Inferior parietal cortex (tissue), 1 donor: ENCODE data around the gene ST8SIA1.

ENCODE experiments used
- DNase-seq: peaks from one replicate; pipeline ENCODE4 v3.0.0-alpha.2; 2016; ENCODE audit errors: extremely low spot score

Gene ST8SIA1

GRCh38 chr12:22283508-22283907 is 51.0 kb downstream of the ST8SIA1 start:
- no peak for DNase-seq

GRCh38 chr12:22283006-22283506 is 51.5 kb downstream of the ST8SIA1 start:
- DNase-seq, result no peak

- DNase-seq, result no peak
Measured at GRCh38 chr12:22282283-22282682, 52.2 kb downstream of the ST8SIA1 start.

- DNase-seq, result no peak
Measured at GRCh38 chr12:22276867-22277266, 57.6 kb downstream of the ST8SIA1 start.

- no peak for DNase-seq
Measured at GRCh38 chr12:22276313-22276712, 58.2 kb downstream of the ST8SIA1 start.

GRCh38 chr12:22275843-22276242 is 58.7 kb downstream of the ST8SIA1 start:
- DNase-seq, result no peak

GRCh38 chr12:22272335-22273151 is 62.0 kb downstream of the ST8SIA1 start:
- DNase-seq, result no peak

- DNase-seq, result no peak
Measured at GRCh38 chr12:22271023-22271422, 63.5 kb downstream of the ST8SIA1 start.

GRCh38 chr12:22268973-22269372 is 65.5 kb downstream of the ST8SIA1 start:
- DNase-seq, result no peak

GRCh38 chr12:22268406-22268805 is 66.1 kb downstream of the ST8SIA1 start:
- no peak for DNase-seq

- DNase-seq, result no peak
Measured at GRCh38 chr12:22266101-22266500, 68.4 kb downstream of the ST8SIA1 start.

GRCh38 chr12:22264380-22264779 is 70.1 kb downstream of the ST8SIA1 start:
- DNase-seq, result no peak

- no peak for DNase-seq
Measured at GRCh38 chr12:22262309-22262708, 72.2 kb downstream of the ST8SIA1 start.

GRCh38 chr12:22257100-22257499 is 77.4 kb downstream of the ST8SIA1 start:
- DNase-seq, result no peak

GRCh38 chr12:22256605-22257004 is 77.9 kb downstream of the ST8SIA1 start:
- no peak for DNase-seq

- no peak for DNase-seq
Measured at GRCh38 chr12:22256041-22256441, 78.5 kb downstream of the ST8SIA1 start.

- no peak for DNase-seq
Measured at GRCh38 chr12:22255097-22255496, 79.4 kb downstream of the ST8SIA1 start.

- DNase-seq, result no peak
Measured at GRCh38 chr12:22254478-22254877, 80.0 kb downstream of the ST8SIA1 start.

- DNase-seq, result no peak
Measured at GRCh38 chr12:22252057-22252456, 82.5 kb downstream of the ST8SIA1 start.

- DNase-seq, result no peak
Measured at GRCh38 chr12:22250762-22251161, 83.7 kb downstream of the ST8SIA1 start.

- no peak for DNase-seq
Measured at GRCh38 chr12:22248571-22249115, 85.9 kb downstream of the ST8SIA1 start.

- no peak for DNase-seq
Measured at GRCh38 chr12:22248121-22248520, 86.4 kb downstream of the ST8SIA1 start.

- no peak for DNase-seq
Measured at GRCh38 chr12:22246217-22246846, 88.2 kb downstream of the ST8SIA1 start.
